Ishikawa (cell line): Measurements from ENCODE around the gene OPN1LW.

Experiments used
- CEBPB ChIP-seq: IDR thresholded peaks from 2 replicates; pipeline ENCODE4 v1.6.1; 2012
- CREB1 ChIP-seq: IDR thresholded peaks from 2 replicates; pipeline ENCODE4 v1.6.1; 2012; ENCODE audit warnings: low read depth
- EGR1 ChIP-seq: IDR thresholded peaks from 2 replicates; pipeline ENCODE4 v1.6.1; 2012
- EP300 ChIP-seq: IDR thresholded peaks from 2 replicates; pipeline ENCODE4 v1.6.1; 2012; ENCODE audit warnings: borderline replicate concordance
- FOXM1 ChIP-seq: IDR thresholded peaks from 2 replicates; pipeline ENCODE4 v1.6.1; 2012; ENCODE audit warnings: low read depth, borderline replicate concordance
- MAX ChIP-seq: IDR thresholded peaks from 2 replicates; pipeline ENCODE4 v1.6.1; 2012
- NFIC ChIP-seq: IDR thresholded peaks from 2 replicates; pipeline ENCODE4 v1.6.1; 2012
- RAD21 ChIP-seq: IDR thresholded peaks from 2 replicates; pipeline ENCODE4 v1.6.1; 2012; ENCODE audit warnings: low read depth
- REST ChIP-seq: IDR thresholded peaks from 2 replicates; pipeline ENCODE4 v1.6.1; 2012; ENCODE audit warnings: low read depth, mild to moderate bottlenecking
- TAF1 ChIP-seq: IDR thresholded peaks from 2 replicates; pipeline ENCODE4 v1.6.1; 2012; ENCODE audit warnings: low read depth, mild to moderate bottlenecking
- TCF12 ChIP-seq: IDR thresholded peaks from 2 replicates; pipeline ENCODE4 v1.6.1; 2012; ENCODE audit warnings: low read depth
- TEAD4 ChIP-seq: IDR thresholded peaks from 2 replicates; pipeline ENCODE4 v1.6.1; 2012
- USF1 ChIP-seq: IDR thresholded peaks from 2 replicates; pipeline ENCODE4 v1.6.1; 2012
- YY1 ChIP-seq: IDR thresholded peaks from 2 replicates; pipeline ENCODE4 v1.6.1; 2012; ENCODE audit warnings: low read depth
- ZBTB7A ChIP-seq: IDR thresholded peaks from 2 replicates; pipeline ENCODE4 v1.6.1; 2012; ENCODE audit warnings: low read depth

The OPN1LW gene

DNA sequence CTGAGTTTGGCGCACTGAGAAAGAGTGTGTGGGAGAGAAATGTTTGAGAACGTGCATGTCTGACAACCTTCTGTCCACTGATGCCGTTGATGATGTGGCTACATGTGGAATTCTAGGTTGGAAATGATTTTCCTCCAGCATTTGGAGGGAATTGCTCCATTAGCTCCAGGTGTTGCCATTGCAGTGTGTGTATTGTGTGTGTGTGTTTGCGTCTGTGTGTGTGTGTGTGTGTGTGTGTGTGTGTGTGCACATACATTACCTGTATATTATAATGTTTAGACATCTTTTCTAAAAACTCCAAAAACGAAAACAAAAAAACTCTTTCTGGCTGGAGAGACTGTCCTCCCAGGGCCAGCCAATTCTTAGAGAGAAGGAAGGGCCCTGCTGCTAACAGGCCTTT is 28.3 kb upstream of the OPN1LW start:
- no peak for TF ChIP-seq EGR1

GRCh38 chrX:154116426-154117211 is 27.4 kb upstream of the OPN1LW start:
- no peak for TF ChIP-seq TAF1
- TF ChIP-seq YY1: no peak
- no peak for TF ChIP-seq RAD21
- no peak for TF ChIP-seq USF1
- TF ChIP-seq CREB1: no peak
- no peak for TF ChIP-seq TEAD4
- no peak for TF ChIP-seq FOXM1
- no peak for TF ChIP-seq EGR1
- TF ChIP-seq TCF12: no peak
- TF ChIP-seq ZBTB7A: no peak
- no peak for TF ChIP-seq CEBPB
- TF ChIP-seq NFIC: no peak
- TF ChIP-seq EP300: no peak
- TF ChIP-seq MAX: no peak
- no peak for TF ChIP-seq REST

- no peak for TF ChIP-seq ZBTB7A
Observed at GRCh38 chrX:154117566-154117965, 26.5 kb upstream of the OPN1LW start.

GRCh38 chrX:154120567-154120966 is 23.5 kb upstream of the OPN1LW start:
- TF ChIP-seq RAD21 (no peak), EGR1 (no peak), REST (no peak), EP300 (no peak), CREB1 (no peak), USF1 (no peak)

- TF ChIP-seq TEAD4 (no peak), NFIC (no peak), ZBTB7A (no peak), RAD21 (no peak), TCF12 (no peak), EGR1 (no peak), FOXM1 (no peak), MAX (no peak)
Observed at GRCh38 chrX:154121207-154121606, 22.8 kb upstream of the OPN1LW start.

- TF ChIP-seq EP300 (no peak), YY1 (no peak), REST (no peak), TCF12 (no peak), MAX (no peak), CEBPB (no peak), TAF1 (no peak), FOXM1 (no peak), USF1 (no peak), NFIC (no peak), ZBTB7A (no peak), EGR1 (no peak), TEAD4 (no peak), CREB1 (no peak), RAD21 (no peak)
Observed at GRCh38 chrX:154121961-154122360, 22.1 kb upstream of the OPN1LW start.
